HepG2 (cell line): ENCODE results near the gene KIAA1755. TPM values are rescaled to one million over a fixed set of nuclear protein-coding genes. Genes with fewer than 3 reads are reported as not detected.

Experiments
- CTCF ChIP-seq: sonication (generic); formaldehyde crosslinking; IDR thresholded peaks from 2 replicates; pipeline ENCODE4 v1.5.0; 2020; ENCODE audit warnings: mild to moderate bottlenecking, missing genetic modification reagents, moderate library complexity
- ELF3 ChIP-seq: IDR thresholded peaks from 2 replicates; pipeline ENCODE4 v1.6.1; 2016; ENCODE audit warnings: missing genetic modification reagents, missing compliant biosample characterization
- GFI1 ChIP-seq: sonication (generic); formaldehyde crosslinking; IDR thresholded peaks from 2 replicates; pipeline ENCODE4 v1.5.0; 2020; ENCODE audit warnings: missing genetic modification reagents, mild to moderate bottlenecking, borderline replicate concordance
- HNF1B ChIP-seq: sonication (generic); formaldehyde crosslinking; IDR thresholded peaks from 2 replicates; pipeline ENCODE4 v1.5.1; 2020; ENCODE audit warnings: mild to moderate bottlenecking, moderate library complexity, missing genetic modification reagents
- HOXA9 ChIP-seq: sonication (generic); formaldehyde crosslinking; IDR thresholded peaks from 2 replicates; pipeline ENCODE4 v1.8.1; 2022; ENCODE audit warnings: missing genetic modification reagents, mild to moderate bottlenecking, moderate library complexity, borderline replicate concordance
- SMAD9 ChIP-seq: sonication (generic); formaldehyde crosslinking; IDR thresholded peaks from 2 replicates; pipeline ENCODE4 v1.5.1; 2020; ENCODE audit warnings: mild to moderate bottlenecking, missing genetic modification reagents
- USF2 ChIP-seq, 2 experiments: sonication (generic) in 1 of 2; formaldehyde crosslinking in 1 of 2; IDR thresholded peaks; 2 replicates each; pipeline versions ENCODE4 v1.5.1 to v1.6.1; 2011 to 2020; ENCODE audit warnings: borderline replicate concordance in 1 of 2, low read depth in 1 of 2, low read length in 1 of 2, mild to moderate bottlenecking in 1 of 2, missing genetic modification reagents in 1 of 2, moderate library complexity in 1 of 2
- XRCC5 ChIP-seq: fragments of 200-400 bp; formaldehyde crosslinking; optimal IDR thresholded peaks from 2 replicates; pipeline ENCODE3; 2017; ENCODE audit warnings: mild to moderate bottlenecking, low read length
- ZFP36 ChIP-seq: fragments of 150-350 bp; IDR thresholded peaks from 2 replicates; pipeline ENCODE4 v1.6.1; 2018; ENCODE audit warnings: borderline replicate concordance, low read length, low read depth; ENCODE audit not compliant: partially characterized antibody
- ZFP90 ChIP-seq: sonication (generic); formaldehyde crosslinking; IDR thresholded peaks from 2 replicates; pipeline ENCODE4 v1.8.0; 2022; ENCODE audit warnings: missing genetic modification reagents, mild to moderate bottlenecking, inconsistent platforms, borderline replicate concordance
- ZGPAT ChIP-seq: IDR thresholded peaks from 2 replicates; pipeline ENCODE4 v1.6.1; 2016; ENCODE audit warnings: mild to moderate bottlenecking
- ZNF235 ChIP-seq: sonication (generic); formaldehyde crosslinking; IDR thresholded peaks from 2 replicates; pipeline ENCODE4 v1.8.1; 2023; ENCODE audit warnings: mild to moderate bottlenecking, missing genetic modification reagents, borderline replicate concordance
- ZNF251 ChIP-seq: sonication (generic); formaldehyde crosslinking; IDR thresholded peaks from 2 replicates; pipeline ENCODE4 v1.9.0; 2021; ENCODE audit warnings: mild to moderate bottlenecking, missing genetic modification reagents
- ZNF281 ChIP-seq: sonication (generic); formaldehyde crosslinking; IDR thresholded peaks from 2 replicates; pipeline ENCODE4 v1.4.0; 2020; ENCODE audit warnings: missing genetic modification reagents, borderline replicate concordance
- ZNF564 ChIP-seq: sonication (generic); formaldehyde crosslinking; IDR thresholded peaks from 2 replicates; pipeline ENCODE4 v1.8.1; 2023; ENCODE audit warnings: mild to moderate bottlenecking, missing genetic modification reagents
- ZNF816 ChIP-seq: sonication (generic); formaldehyde crosslinking; IDR thresholded peaks from 2 replicates; pipeline ENCODE4 v1.8.0; 2022; ENCODE audit warnings: missing genetic modification reagents, mild to moderate bottlenecking, borderline replicate concordance
- polyA plus RNA-seq, 8 experiments: library from polyadenylated mRNA; depleted of rRNA in 3 of 8; stranded (reverse) in 7 of 8; unstranded in 1 of 8; fragments of >200 nt; fragmentation: Illumina TruSeq in 4 of 8; extraction: Trizol in 4 of 8; gene quantifications; 2 replicates each; pipeline versions ENCODE4 v1.2.1 to v1.2.3, GENCODE V29; 2011 to 2016; ENCODE audit warnings: low read depth in 4 of 8, missing spikeins in 1 of 8, mixed read lengths in 1 of 8; ENCODE audit not compliant: insufficient read depth in 1 of 8
- total RNA-seq, 5 experiments: library from RNA; depleted of rRNA; stranded (reverse); fragments of >200 nt; fragmentation: Illumina TruSeq; extraction: Trizol; gene quantifications; 2 replicates each; pipeline ENCODE4 v1.2.3, GENCODE V29; 2016; ENCODE audit warnings: low read depth in 1 of 5

Gene KIAA1755
- total and polyA plus RNA-seq, 2 of the 13 experiments (the other 11 are each of a cell fraction or from before 2014, with no cell fraction given): 0.04 TPM; not detected in 1

- no peak; the same call in 1 of the 2 replicates for TF ChIP-seq HNF1B
- 0 out of 2 replicates have a peak, but pooled peaks have one; percentile 19 for TF ChIP-seq ZNF251 (CRISPR knock-in tag)
- peak; percentile 84; the same call in 1 of the 2 replicates for TF ChIP-seq ZNF235 (CRISPR knock-in tag)
- TF ChIP-seq CTCF: peak; percentile 95
- TF ChIP-seq USF2 (IDR thresholded peaks at IDR 0.05; ENCODE audit: low read depth, low read length): no peak
- TF ChIP-seq USF2 (CRISPR knock-in tag; IDR thresholded peaks at IDR 0.05; ENCODE audit: borderline replicate concordance): no peak
- TF ChIP-seq GFI1 (CRISPR knock-in tag): peak; percentile 73; the same call in 1 of the 2 replicates
- no peak for TF ChIP-seq ZNF816 (CRISPR knock-in tag)
- TF ChIP-seq SMAD9 (CRISPR knock-in tag): peak; percentile 96
- 0 out of 2 replicates have a peak, but pooled peaks have one; percentile 25 for TF ChIP-seq ZNF281 (CRISPR knock-in tag)
- peak; percentile 7; the same call in 1 of the 2 replicates for TF ChIP-seq ZFP90 (CRISPR knock-in tag)
- peak; percentile 96 for TF ChIP-seq ZGPAT (CRISPR knock-in tag)
- TF ChIP-seq HOXA9 (CRISPR knock-in tag): peak; percentile 48; the same call in 1 of the 2 replicates
- peak; percentile 97 for TF ChIP-seq XRCC5
- no peak; the same call in 1 of the 2 replicates for TF ChIP-seq ZNF564
- no peak for TF ChIP-seq ZFP36
- TF ChIP-seq ELF3 (CRISPR knock-in tag): peak; percentile 77
Measured at GRCh38 chr20:38165089-38165965, 95.2 kb downstream of the KIAA1755 start, which contains the start of gene TGM2 (continued).
